ENCODE data around the gene RIPPLY2.
"Not testable (repeated sequence)": the region's sequence is repeated elsewhere in the genome, so short reads cannot be mapped to it uniquely, and the experiment has no call there.

RIPPLY2 gene

GRCh38 chr6:83860782-83861495 is 7.8 kb downstream of the RIPPLY2 start:
- no peak for DNase-seq

DNA sequence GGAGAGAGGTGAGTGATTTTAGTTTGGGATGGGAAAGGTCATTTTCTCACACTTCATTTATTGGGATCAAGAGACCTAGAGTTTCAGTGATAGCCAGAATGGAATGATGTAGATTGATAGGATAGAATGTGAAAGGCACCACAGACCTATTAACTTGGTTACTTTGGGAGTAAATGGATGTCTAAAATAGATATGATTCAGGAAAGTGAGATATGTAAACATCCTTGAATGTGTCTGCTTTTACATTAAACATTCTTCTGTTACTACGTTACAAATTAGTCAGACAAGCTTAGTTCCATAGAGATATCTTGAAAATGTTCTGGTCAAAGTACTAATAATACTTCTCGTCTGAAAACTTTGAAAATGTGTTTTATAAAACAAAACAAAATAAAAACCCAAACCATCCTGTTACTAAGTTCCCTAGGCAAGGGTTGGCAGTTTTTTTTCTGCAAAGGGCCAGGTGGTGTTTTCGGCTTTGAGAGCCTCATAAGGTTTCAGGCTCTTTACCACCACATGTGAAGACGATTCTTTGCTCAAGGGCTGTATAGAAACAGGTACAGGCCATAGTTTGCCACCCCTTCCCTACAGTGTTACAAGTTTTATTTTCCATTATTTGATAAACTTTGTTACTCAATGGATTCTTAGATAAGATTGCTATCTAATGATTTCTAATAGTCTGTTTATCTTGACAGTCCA is 9.8 kb downstream of the RIPPLY2 start:
- DNase-seq: no peak

- no peak for DNase-seq
Measured at GRCh38 chr6:83867043-83867442, 13.9 kb downstream of the RIPPLY2 start.

DNA sequence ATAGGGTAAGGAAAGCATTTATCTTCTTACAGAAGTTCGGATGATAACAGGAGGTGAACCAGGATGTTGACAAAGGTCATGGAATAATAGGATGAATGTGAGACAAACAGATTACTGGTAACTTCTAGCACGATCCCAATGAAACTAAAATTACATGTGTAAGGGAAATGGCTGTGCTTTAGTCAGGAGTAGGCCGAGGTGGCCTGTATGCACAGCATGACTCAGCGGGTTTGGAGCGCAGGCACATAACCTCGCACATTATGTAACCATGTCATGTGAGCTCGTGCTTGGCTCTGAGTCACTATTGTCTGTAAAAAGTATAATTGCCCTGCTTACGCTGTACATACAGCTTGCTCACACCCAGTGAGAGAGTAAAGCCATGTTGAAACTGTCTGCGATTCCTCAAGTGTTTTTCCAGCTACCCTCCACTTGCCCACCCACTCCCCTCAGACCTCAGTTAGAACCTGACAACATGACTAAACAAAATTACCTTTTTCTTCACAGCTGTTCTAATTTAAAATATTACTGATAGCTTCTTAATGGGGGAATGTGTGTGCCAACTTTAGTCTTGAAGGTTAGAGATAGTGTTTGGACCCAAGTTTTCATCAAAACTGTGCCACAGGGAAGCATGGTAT is 14.5 kb downstream of the RIPPLY2 start:
- peak; percentile 54 for DNase-seq

DNA sequence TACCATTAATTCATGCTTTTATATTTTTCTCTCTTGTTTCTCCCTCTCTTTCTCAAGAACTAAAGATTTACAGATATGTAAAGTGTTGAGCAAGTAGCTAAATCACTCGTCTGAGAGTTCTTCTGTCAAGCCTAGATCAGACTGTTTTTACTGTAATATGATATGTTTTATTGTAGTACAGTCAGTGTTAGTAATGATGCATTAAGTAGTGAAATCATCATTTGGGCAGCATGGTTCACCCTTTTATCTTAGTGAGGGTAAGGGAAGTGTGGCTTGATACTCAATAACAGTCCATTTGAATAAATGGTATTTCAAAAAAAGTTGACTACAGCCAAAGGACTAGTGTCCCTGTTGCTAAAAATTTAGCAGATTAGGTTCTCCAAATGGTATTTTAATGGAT is 15.5 kb downstream of the RIPPLY2 start:
- peak; percentile 27 for DNase-seq

- DNase-seq: no peak
Measured at GRCh38 chr6:83870649-83871048, 17.5 kb downstream of the RIPPLY2 start.

DNA sequence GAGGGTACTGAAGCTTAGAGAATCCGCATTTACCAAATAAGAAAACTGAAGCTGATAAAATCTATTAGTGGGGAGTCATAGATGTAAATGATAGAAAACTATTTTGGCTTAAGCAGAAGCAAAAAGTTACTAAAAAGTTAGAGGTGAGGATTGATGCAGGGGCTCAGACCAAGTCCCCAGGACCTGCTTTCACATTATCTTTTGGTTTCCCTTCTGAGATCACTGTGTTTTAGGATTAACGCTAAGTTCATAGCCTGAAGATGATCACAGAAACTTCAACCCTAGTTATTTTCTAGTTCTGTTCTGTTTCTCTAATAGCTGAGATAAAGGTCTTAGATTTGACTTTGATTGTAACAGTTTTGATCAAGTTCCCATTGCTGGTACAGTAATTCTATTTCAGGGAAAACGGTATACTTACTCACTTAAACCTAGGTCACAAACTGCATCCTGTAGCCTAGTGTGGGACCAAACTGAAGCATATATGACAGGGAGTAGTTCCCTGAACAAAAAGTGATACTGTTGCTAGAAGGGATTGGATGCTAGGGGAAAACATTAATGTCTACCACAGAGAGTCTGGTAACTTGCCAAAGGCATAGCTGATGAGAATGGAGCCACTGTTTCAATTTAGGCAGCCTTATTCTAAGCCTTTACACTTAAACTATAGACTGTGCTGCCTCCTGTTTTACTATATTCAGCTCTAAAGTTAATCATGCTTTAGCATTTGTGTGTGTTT is 19.4 kb downstream of the RIPPLY2 start:
- DNase-seq: no peak

DNA sequence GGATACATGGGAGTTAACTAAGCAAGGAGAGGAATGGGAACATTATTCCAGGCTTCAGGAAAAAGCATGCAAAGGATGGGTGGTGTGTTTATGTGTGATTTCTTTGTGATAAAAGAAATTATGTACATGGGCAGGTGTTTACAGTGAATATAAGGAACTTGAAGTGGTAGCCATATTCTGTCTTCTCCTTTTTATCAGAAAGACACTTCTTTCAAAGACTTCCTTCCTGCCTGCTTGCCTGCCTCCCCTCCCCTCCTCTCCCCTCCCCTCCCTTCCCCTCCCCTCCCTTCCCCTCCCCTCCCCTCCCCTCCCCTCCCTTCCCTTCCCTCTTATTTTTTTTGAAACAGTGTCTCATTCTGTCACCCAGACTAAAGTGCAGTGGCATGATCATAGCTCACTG is 20.7 kb downstream of the RIPPLY2 start:
- DNase-seq: no peak

GRCh38 chr6:83875843-83876242 is 22.7 kb downstream of the RIPPLY2 start:
- DNase-seq: no peak

DNA sequence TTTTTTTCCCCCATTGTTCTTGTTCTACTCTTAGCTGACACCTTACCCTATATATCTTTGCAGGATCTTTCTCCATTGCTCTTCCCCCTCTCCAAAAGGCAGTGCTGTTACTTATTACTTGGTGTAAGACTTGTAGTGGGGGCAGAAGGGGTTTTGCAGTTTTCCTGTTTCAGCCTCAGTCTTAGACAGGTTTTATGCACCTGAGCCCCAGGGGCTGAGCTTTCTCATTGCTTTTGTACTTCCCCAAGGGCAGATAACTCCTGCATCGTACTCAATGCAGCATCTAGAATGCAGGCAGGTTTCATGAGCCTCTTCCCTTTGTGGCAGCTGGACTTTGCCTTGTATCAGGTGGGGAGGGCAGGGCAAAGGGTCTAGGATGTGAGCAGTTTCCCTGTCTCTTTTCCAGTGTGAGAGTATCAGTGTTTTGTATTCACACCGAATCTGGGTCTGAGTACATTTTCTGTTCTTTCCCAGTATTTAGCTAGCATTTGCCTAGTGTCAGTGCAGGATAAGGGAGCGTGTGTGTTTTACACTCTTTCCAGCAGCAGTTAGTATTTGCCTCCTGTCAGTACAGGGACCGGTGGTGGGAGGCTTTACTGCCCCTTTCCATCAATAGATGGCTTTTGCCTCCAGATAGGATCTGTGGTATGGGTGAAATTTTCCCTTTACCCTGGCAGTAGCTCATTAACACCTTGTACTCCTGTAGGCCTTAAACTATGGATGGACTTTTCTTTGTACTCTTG is 25.9 kb downstream of the RIPPLY2 start:
- no peak for DNase-seq

DNA sequence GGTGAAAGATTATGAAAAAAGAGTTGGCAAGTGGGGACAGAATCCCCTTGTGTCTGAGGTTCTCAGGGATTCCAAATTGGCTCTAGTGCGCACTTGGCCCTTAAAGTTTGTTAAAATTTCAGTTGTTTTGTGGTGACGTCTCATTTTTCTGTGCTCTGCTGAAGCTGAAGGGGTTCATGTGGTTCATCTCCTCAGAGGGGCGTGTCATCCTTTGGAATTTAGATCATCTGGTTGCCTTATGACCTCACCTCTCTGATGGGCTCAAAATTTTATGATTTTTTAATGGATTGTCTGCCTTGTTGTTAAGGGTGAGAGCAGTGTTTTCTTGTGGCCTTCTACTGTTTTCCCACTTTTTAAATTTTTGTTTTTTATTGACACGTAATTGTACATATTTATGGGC is 26.6 kb downstream of the RIPPLY2 start:
- no peak for DNase-seq

- peak; percentile 56 for DNase-seq
Measured at GRCh38 chr6:83883240-83883639, 30.1 kb downstream of the RIPPLY2 start.

DNA sequence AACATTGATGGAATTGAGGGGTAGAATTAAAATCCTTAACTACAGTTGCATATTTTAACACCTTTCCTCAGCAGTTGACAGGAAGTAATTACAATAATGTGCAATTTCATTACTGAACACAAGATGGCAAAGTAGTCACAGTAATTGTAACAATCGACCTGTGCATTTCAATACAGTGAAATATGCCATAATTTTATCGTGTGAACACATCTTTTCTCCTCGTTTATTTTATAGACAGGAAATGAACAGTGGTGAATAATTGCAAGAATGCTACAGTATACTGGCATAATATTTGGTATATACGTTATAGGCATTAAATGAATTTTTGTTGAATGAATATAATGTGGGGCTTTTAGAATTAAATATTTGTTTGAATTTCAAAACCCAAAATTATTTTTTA is 31.4 kb downstream of the RIPPLY2 start:
- peak; percentile 85 for DNase-seq

- DNase-seq: no peak
Measured at GRCh38 chr6:83885984-83886383, 32.8 kb downstream of the RIPPLY2 start.

DNA sequence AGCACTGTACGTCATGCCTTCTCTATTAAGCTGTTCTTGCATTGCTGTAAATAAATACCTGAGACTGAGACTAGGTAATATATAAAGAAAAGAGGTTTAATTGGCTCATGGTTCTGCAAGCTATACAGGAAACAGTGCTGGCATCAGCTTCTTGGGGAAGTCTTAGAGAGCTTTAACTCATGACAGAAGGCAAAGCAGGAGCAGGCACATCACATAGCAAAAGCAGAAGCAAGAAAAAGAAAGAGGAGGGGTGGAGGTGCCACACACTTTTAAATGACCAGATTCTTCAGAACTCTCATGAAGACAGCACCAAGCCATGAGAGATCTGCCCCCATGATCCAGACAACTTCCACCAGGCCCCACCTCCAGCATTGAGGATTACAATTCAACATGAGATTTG is 36.5 kb downstream of the RIPPLY2 start:
- DNase-seq: no peak

DNA sequence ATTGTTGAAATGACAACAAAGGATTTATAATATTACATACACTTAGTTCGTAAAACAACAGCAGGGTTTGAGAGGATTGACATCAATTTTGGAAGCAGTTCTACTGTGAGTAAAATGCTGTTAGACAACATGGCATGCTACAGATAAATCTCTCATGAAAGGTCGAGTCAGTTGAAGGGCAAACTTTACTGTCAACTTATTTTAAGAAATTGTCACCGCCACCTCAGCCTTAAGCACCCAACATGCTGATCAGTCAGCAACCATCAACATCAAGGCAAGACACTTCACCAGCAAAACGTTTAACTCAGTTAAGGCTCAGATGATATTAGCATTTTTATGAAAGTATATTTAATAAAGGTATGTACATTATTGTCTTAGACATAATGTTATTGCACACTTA is 37.4 kb downstream of the RIPPLY2 start:
- DNase-seq: no peak

DNA sequence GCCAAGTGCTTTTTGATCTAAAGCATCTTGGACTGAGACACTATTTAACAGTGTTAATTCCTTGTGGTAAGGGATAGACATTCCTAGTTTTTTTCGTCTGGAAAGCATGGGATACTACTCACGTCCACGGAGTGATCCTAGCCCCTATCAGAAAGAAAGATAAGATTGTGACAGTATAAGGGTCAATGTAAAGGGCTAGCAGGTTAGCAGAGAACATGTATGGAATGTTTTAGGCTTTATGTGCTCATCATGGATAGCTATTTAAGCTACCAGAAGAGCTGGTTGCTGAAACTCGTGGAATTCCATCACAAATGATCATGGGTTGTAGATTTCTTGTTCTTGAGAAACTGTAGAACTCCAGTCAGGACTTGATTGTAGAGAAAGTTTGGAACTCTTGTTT is 38.4 kb downstream of the RIPPLY2 start:
- no peak for DNase-seq

GRCh38 chr6:83893024-83893423 is 39.9 kb downstream of the RIPPLY2 start:
- peak; percentile 61 for DNase-seq

GRCh38 chr6:83897094-83897493 is 43.9 kb downstream of the RIPPLY2 start:
- DNase-seq: not testable (repeated sequence)

DNA sequence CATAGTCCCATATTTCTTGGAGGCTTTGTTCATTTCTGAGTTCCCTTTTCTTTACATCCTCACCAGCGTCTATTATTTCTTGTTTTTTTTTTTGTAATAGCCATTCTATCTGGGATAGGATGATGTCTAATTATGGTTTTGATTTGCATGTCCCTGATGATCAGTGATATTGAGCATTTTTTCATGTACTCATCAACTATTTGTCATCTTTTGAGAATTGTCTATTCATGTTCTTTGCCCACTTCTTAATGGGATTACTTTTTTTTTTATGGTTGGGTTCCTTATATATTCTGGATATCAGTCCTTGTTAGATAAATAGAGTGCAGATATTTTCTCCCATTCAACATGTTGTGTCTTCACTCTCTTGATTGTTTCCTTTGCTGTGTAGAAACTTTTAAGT is 48.5 kb downstream of the RIPPLY2 start:
- DNase-seq: no peak

DNA sequence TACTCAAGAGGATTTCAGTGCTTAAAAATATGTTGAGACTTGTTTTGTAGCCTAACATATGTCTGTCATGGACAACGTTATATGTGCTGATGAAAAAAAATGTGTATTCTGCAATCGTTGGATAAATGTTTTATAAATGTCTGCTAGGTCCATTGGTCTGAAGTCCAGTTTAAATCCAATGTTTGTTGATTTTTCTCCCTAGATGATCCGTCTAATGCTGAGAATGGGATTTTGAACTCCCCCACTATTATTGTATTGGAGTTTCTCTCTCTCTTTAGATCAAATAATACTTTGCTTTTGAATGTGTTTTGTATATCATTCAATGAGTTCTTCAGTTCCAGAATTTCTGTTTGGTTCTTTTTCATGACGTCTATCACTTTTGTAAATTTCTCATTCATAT is 51.2 kb downstream of the RIPPLY2 start:
- no peak for DNase-seq

GRCh38 chr6:83905648-83906047 is 52.5 kb downstream of the RIPPLY2 start:
- DNase-seq: no peak

All from NCI-H69 (cell line).